ENCODE measurements around the gene TRIP12. TPM values are rescaled to one million over a fixed set of nuclear protein-coding genes. Genes with fewer than 3 reads are reported as not detected.
"Not testable (repeated sequence)": the region's sequence is repeated elsewhere in the genome, so short reads cannot be mapped to it uniquely, and the experiment has no call there.

The TRIP12 gene
- total RNA-seq, 1 experiment from 2014 or later, result 175 TPM

DNA sequence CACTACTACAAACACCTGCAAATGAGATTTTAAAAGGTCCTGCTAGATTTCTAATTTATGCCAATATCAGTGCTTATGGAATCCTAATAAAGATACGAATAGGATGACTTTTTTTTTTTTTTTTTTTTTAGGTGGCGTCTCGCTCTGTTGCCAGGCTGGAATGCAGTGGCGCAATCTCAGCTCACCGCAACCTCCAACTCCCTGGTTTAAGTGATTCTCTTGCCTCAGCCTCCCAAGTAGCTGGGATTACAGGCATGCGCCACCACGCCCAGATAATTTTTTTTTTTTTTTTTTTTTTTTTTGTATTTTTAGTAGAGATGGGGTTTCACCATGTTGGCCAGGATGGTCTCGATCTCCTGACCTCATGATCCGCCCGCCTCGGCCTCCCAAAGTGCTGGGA is 135.5 kb downstream of the TRIP12 start:
- DNase-seq (ENCODE audit: low read depth, low spot score); H3K9ac ChIP-seq (ENCODE audit: low read length); H3K4me2 ChIP-seq (ENCODE audit: low read length); H3K9me3 ChIP-seq (ENCODE audit: control insufficient read depth in 1 of 2, insufficient read depth in 1 of 2, low read depth in 1 of 2, low read length in 2 of 2); H3K9me2 ChIP-seq (ENCODE audit: insufficient read depth); H4K20me1 ChIP-seq (ENCODE audit: insufficient read depth); H3K79me2 ChIP-seq (ENCODE audit: insufficient read depth, low read length); BruUV-seq (replicated peaks); H3K4me1 ChIP-seq (ENCODE audit: control insufficient read depth in 1 of 2, insufficient read depth in 2 of 2, low read length in 2 of 2); POLR2A ChIA-PET; H3K4me3 ChIP-seq (replicated peaks in 1 of 2; ENCODE audit: low read depth in 1 of 2, low read length in 2 of 2); H2AFZ ChIP-seq (ENCODE audit: low read depth, low read length, poor library complexity, severe bottlenecking); H3K27me3 ChIP-seq (ENCODE audit: insufficient read depth, low read length); RAD21 ChIA-PET (ENCODE audit: low non-redundant PET in 1 of 2, low total read pairs in 2 of 2, uncharacterized antibody in 2 of 2, unreplicated experiment in 2 of 2); ATAC-seq; intact Hi-C loops (cut with micrococcal nuclease); H3K27ac ChIP-seq (ENCODE audit: low read depth, low read length): not testable (repeated sequence)
- CTCF ChIA-PET, result interaction anchor here (1.0 kb wide), 1 partner anchor 15 kb away, joined by 4 read pairs; no protein-coding TSS in a partner anchor
- H3K36me3 ChIP-seq (ENCODE audit: control insufficient read depth in 1 of 2, insufficient read depth in 2 of 2, low read length in 2 of 2), result peaks cover 22 to 35% of the 10 kb centered on the region in 2 experiments

- ChIA-PET RAD21 (ENCODE audit: low non-redundant PET in 1 of 2, low total read pairs in 2 of 2, uncharacterized antibody in 2 of 2, unreplicated experiment in 2 of 2) (no interaction called here), CTCF (no interaction called here), POLR2A (no interaction called here)
- no peak overlapping the region for H3K9ac ChIP-seq (ENCODE audit: low read length)
- no peak overlapping the region for H3K27ac ChIP-seq (ENCODE audit: low read depth, low read length)
- no peaks in the 10 kb centered on the region for H3K9me3 ChIP-seq (ENCODE audit: control insufficient read depth in 1 of 2, insufficient read depth in 1 of 2, low read depth in 1 of 2, low read length in 2 of 2)
- TF ChIP-seq ATF3 (IDR thresholded peaks at IDR 0.05), result no peak
- no peak for TF ChIP-seq POLR2A (IDR thresholded peaks at IDR 0.05; ENCODE audit: borderline replicate concordance, extremely low read depth, insufficient read depth, insufficient read length)
- TF ChIP-seq, protein P1, sequence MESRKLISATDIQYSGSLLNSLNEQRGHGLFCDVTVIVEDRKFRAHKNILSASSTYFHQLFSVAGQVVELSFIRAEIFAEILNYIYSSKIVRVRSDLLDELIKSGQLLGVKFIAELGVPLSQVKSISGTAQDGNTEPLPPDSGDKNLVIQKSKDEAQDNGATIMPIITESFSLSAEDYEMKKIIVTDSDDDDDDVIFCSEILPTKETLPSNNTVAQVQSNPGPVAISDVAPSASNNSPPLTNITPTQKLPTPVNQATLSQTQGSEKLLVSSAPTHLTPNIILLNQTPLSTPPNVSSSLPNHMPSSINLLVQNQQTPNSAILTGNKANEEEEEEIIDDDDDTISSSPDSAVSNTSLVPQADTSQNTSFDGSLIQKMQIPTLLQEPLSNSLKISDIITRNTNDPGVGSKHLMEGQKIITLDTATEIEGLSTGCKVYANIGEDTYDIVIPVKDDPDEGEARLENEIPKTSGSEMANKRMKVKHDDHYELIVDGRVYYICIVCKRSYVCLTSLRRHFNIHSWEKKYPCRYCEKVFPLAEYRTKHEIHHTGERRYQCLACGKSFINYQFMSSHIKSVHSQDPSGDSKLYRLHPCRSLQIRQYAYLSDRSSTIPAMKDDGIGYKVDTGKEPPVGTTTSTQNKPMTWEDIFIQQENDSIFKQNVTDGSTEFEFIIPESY (IDR thresholded peaks at IDR 0.05; ENCODE audit: extremely low read depth, insufficient replicate concordance, low read length), result no peak
- no peak for TF ChIP-seq FOSL1 (IDR thresholded peaks at IDR 0.05; ENCODE audit: low read depth)
- TF ChIP-seq REST (IDR thresholded peaks at IDR 0.05; ENCODE audit: low read depth), result no peak
- TF ChIP-seq, protein P2, sequence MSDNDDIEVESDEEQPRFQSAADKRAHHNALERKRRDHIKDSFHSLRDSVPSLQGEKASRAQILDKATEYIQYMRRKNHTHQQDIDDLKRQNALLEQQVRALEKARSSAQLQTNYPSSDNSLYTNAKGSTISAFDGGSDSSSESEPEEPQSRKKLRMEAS (IDR thresholded peaks at IDR 0.05), result no peak
- TF ChIP-seq POLR2AphosphoS5 (IDR thresholded peaks at IDR 0.05; ENCODE audit: low read depth, low read length), result no peak
- TF ChIP-seq SIN3A (IDR thresholded peaks at IDR 0.05; ENCODE audit: low read depth), result no peak
- TF ChIP-seq SP1 (IDR thresholded peaks at IDR 0.05; ENCODE audit: low read depth), result no peak
- TF ChIP-seq JUND (IDR thresholded peaks at IDR 0.05), result no peak
- no peak for TF ChIP-seq CEBPB (IDR thresholded peaks at IDR 0.05; ENCODE audit: low read depth)
- no peak for TF ChIP-seq TCF7L2 (IDR thresholded peaks at IDR 0.05; ENCODE audit: borderline replicate concordance, extremely low read depth, insufficient read depth, insufficient read length)
- TF ChIP-seq CBX3 (IDR thresholded peaks at IDR 0.05; ENCODE audit: low read depth), result no peak
- TF ChIP-seq EZH2 (IDR thresholded peaks at IDR 0.05), result no peak
- peaks cover 5% of the 10 kb centered on the region; the same call in 1 of the 2 replicates for H3K79me2 ChIP-seq (ENCODE audit: insufficient read depth, low read length)
- DNase-seq (ENCODE audit: low read depth, low spot score) (no peak), ATAC-seq (no peak)
- intact Hi-C loops (cut with micrococcal nuclease), result no loop called here
- peaks cover 2 to 8% of the 10 kb centered on the region in 2 experiments; a peak in 2 of 4 replicates for H3K4me1 ChIP-seq (ENCODE audit: control insufficient read depth in 1 of 2, insufficient read depth in 2 of 2, low read length in 2 of 2)
- no peak overlapping the region for H2AFZ ChIP-seq (ENCODE audit: low read depth, low read length, poor library complexity, severe bottlenecking)
- no peaks in the 10 kb centered on the region for H3K27me3 ChIP-seq (ENCODE audit: insufficient read depth, low read length)
- H4K20me1 ChIP-seq (ENCODE audit: insufficient read depth), result peaks cover 8% of the 10 kb centered on the region; the same call in 1 of the 2 replicates
- peaks cover 14 to 24% of the 10 kb centered on the region in 2 experiments; a peak in 3 of 4 replicates for H3K36me3 ChIP-seq (ENCODE audit: control insufficient read depth in 1 of 2, insufficient read depth in 2 of 2, low read length in 2 of 2)
- H3K4me3 ChIP-seq (replicated peaks in 1 of 2; ENCODE audit: low read depth in 1 of 2, low read length in 2 of 2), result no peak overlapping the region
- H3K4me2 ChIP-seq (ENCODE audit: low read length), result no peak overlapping the region
- H3K9me2 ChIP-seq (ENCODE audit: insufficient read depth), result no peaks in the 10 kb centered on the region
- no TSS peak for BruUV-seq (replicated peaks)
Observed at GRCh38 chr2:229784791-229785190, 137.0 kb downstream of the TRIP12 start.
